B cell (primary cell): Measurements from ENCODE around the gene COL13A1. TPM values are rescaled to one million over a fixed set of nuclear protein-coding genes. Genes with fewer than 3 reads are reported as not detected.

ENCODE experiments used
- ATAC-seq: fragments of 200-7000 bp; cut with Tn5 transposase; one replicate; pipeline ENCODE4 v1.10.0; 2021; ENCODE audit warnings: low read depth, mild to moderate bottlenecking, moderate number of reproducible peaks, moderate library complexity
- CTCF ChIA-PET: fragments of 350-600 bp; sonication (Branson Sonifier 250); formaldehyde crosslinking; loops from one replicate; lab custom pipeline; 2021; ENCODE audit warnings: antibody characterized with exemption, inconsistent platforms; lab: Charles Lee
- POLR2A ChIA-PET: fragments of 350-600 bp; sonication (Branson Sonifier 250); formaldehyde crosslinking; loops from one replicate; lab custom pipeline; 2021; ENCODE audit warnings: antibody characterized with exemption; lab: Charles Lee
- DNase-seq: peaks from one replicate; pipeline ENCODE4 v3.0.0; 2013
- H2AFZ ChIP-seq: 2 replicates; pipeline ENCODE4 v1.6.1; 2012; ENCODE audit warnings: mild to moderate bottlenecking, low read depth, low read length; ENCODE audit not compliant: insufficient read depth, poor library complexity, severe bottlenecking
- H3K27ac ChIP-seq, 2 donors: 1 replicate in 1 of 2; 2 replicates in 1 of 2; pipeline ENCODE4 v1.5.1; 2012 to 2013; ENCODE audit warnings: low read length in 2 of 2, mild to moderate bottlenecking in 2 of 2, moderate library complexity in 1 of 2
- H3K27me3 ChIP-seq, 4 experiments: fragments of 200-600 bp in 1 of 4; sonication (generic) in 1 of 4; replicated peaks in 1 of 4; 1 replicate in 2 of 4; 2 replicates in 2 of 4; pipeline versions ENCODE4 v1.6.1 to v1.7.0; 2013 to 2016; ENCODE audit warnings: low read length in 3 of 4, mild to moderate bottlenecking in 2 of 4, mixed read lengths in 1 of 4, moderate library complexity in 1 of 4; ENCODE audit not compliant: insufficient read depth in 4 of 4, control insufficient read depth in 3 of 4; ENCODE audit errors: control extremely low read depth in 1 of 4
- H3K36me3 ChIP-seq, 2 experiments: replicated peaks in 1 of 2; 1 replicate in 1 of 2; 2 replicates in 1 of 2; pipeline versions ENCODE4 v1.6.1 to v1.7.1; 2013; ENCODE audit warnings: low read length in 1 of 2; ENCODE audit not compliant: insufficient read depth in 2 of 2, control insufficient read depth in 1 of 2; ENCODE audit errors: control extremely low read depth in 1 of 2, extremely low read depth in 1 of 2
- H3K4me1 ChIP-seq, 2 donors: fragments of 200-600 bp in 1 of 2; sonication (generic) in 1 of 2; 1 replicate in 1 of 2; 2 replicates in 1 of 2; pipeline versions ENCODE4 v1.5.1 to v1.6.1; 2013 to 2017; ENCODE audit warnings: low read length in 2 of 2; ENCODE audit not compliant: control insufficient read depth in 2 of 2, insufficient read depth in 2 of 2
- H3K4me2 ChIP-seq: replicated peaks from 2 replicates; pipeline ENCODE3; 2012; ENCODE audit warnings: mild to moderate bottlenecking, low read depth, low read length; ENCODE audit not compliant: poor library complexity, severe bottlenecking
- H3K4me3 ChIP-seq, 5 experiments: fragments of 200-600 bp in 1 of 5; sonication (generic) in 1 of 5; 1 replicate in 3 of 5; 2 replicates in 2 of 5; pipeline versions ENCODE4 v1.5.1 to v1.7.0; 2011 to 2016; ENCODE audit warnings: low read length in 4 of 5, mild to moderate bottlenecking in 4 of 5, low read depth in 2 of 5, control low read depth in 1 of 5, moderate library complexity in 1 of 5; ENCODE audit not compliant: insufficient read depth in 1 of 5; ENCODE audit errors: control extremely low read depth in 1 of 5, extremely low read depth in 1 of 5
- H3K79me2 ChIP-seq: fragments of 200-600 bp; sonication (generic); one replicate; pipeline ENCODE4 v1.6.0; 2016; ENCODE audit warnings: low read length; ENCODE audit not compliant: control insufficient read depth, insufficient read depth
- H3K9ac ChIP-seq: fragments of 200-600 bp; sonication (generic); 2 replicates; pipeline ENCODE4 v1.6.1; 2017; ENCODE audit warnings: mild to moderate bottlenecking, low read length, moderate library complexity
- H3K9me3 ChIP-seq, 3 donors: one replicate each; pipeline versions ENCODE4 v1.6.1 to v1.7.1; 2013; ENCODE audit warnings: low read length in 2 of 3; ENCODE audit not compliant: control insufficient read depth in 2 of 3, insufficient read depth in 1 of 3; ENCODE audit errors: control extremely low read depth in 1 of 3
- H4K20me1 ChIP-seq: 2 replicates; pipeline ENCODE4 v1.6.0; 2012; ENCODE audit warnings: mild to moderate bottlenecking, low read length; ENCODE audit not compliant: insufficient read depth, control insufficient read depth, poor library complexity, severe bottlenecking
- H3K27ac Mint-ChIP-seq: one replicate; pipeline ENCODE4 v1.8.0; 2021; ENCODE audit warnings: mixed read lengths
- H3K27me3 Mint-ChIP-seq: one replicate; pipeline ENCODE4 v1.8.0; 2021; ENCODE audit warnings: mixed read lengths
- H3K4me1 Mint-ChIP-seq: one replicate; pipeline ENCODE4 v1.8.0; 2021; ENCODE audit warnings: mixed read lengths
- H3K4me3 Mint-ChIP-seq: one replicate; pipeline ENCODE4 v1.8.0; 2021; ENCODE audit warnings: mixed read lengths
- H3K9me3 Mint-ChIP-seq: one replicate; pipeline ENCODE4 v1.8.0; 2022; ENCODE audit warnings: mixed read lengths; ENCODE audit not compliant: insufficient read depth
- EZH2 ChIP-seq: IDR thresholded peaks from 2 replicates; pipeline ENCODE4 v1.6.1; 2012; ENCODE audit warnings: borderline replicate concordance, low read depth, mild to moderate bottlenecking, moderate library complexity, low read length; ENCODE audit not compliant: insufficient read depth, poor library complexity, severe bottlenecking
- WGBS: methylation state at CpG from one replicate; pipeline ENCODE4 v1.1.5; 2013; ENCODE audit warnings: missing lambda C conversion rate; ENCODE audit not compliant: insufficient coverage; 5-methylcytosine and 5-hydroxymethylcytosine counted together
- intact Hi-C: fragments of 100-400 bp; cut with micrococcal nuclease; formaldehyde crosslinking; loops from one replicate; pipeline ENCODE4 v1.10.0; 2022
- polyA plus RNA-seq: library from polyadenylated mRNA; depleted of rRNA; stranded (reverse); fragments of >200 nt; gene quantifications from 2 replicates; pipeline ENCODE4 v1.2.3, GENCODE V29; 2012
- total RNA-seq, 2 donors: library from RNA; stranded (reverse); fragments of 120-200 nt in 1 of 2; gene quantifications; 1 replicate in 1 of 2; 2 replicates in 1 of 2; pipeline versions ENCODE4 v1.2.3 to v1.2.4, GENCODE V29; 2013 to 2022
- TF ChIP-seq, protein P1 (sequence below): fragments of 200-600 bp; IDR thresholded peaks from one replicate; pipeline ENCODE4 v1.8.0; 2022; ENCODE audit warnings: antibody characterized with exemption, mild to moderate bottlenecking

COL13A1 gene
- total and polyA plus RNA-seq, 2 donors (not counting 1 experiment from before 2014, with no cell fraction given) = not detected

DNA sequence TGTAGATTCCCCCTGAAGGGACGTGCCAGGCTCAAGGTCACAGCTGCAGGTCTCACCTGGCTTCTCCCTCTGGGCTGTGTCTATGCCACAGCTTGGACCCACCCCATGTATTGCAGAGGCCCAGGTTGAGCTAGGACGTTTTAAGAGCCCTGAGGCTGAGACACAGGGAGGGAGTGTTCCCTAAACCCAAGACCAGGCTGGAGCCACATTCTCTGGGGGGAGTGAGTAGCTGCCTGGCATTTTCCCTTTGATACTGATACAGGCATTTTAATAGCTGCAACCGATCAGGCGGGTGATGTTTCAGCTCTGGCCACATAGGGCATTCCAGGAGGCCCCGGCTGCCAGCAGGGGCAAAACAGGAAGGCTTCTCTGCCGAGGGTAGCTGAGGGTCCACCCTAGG is 13.4 kb downstream of the COL13A1 start:
- Histone ChIP-seq H3K27me3 (no peaks in the 10 kb centered on the region), H2AFZ (no peak overlapping the region), H3K27ac (no peak overlapping the region), H3K9me3 (peaks cover 0 to 6% (median 0%) of the 10 kb centered on the region in 3 donors), H4K20me1 (no peaks in the 10 kb centered on the region), H3K4me3 (no peak overlapping the region), H3K79me2 (no peaks in the 10 kb centered on the region), H3K36me3 (no peaks in the 10 kb centered on the region), H3K9ac (no peak overlapping the region), H3K4me1 (no peaks in the 10 kb centered on the region), H3K4me2 (no peak overlapping the region)
- ATAC-seq = no peak
- no peaks in the 10 kb centered on the region for H3K9me3 Mint-ChIP-seq
- TF ChIP-seq, protein P1, sequence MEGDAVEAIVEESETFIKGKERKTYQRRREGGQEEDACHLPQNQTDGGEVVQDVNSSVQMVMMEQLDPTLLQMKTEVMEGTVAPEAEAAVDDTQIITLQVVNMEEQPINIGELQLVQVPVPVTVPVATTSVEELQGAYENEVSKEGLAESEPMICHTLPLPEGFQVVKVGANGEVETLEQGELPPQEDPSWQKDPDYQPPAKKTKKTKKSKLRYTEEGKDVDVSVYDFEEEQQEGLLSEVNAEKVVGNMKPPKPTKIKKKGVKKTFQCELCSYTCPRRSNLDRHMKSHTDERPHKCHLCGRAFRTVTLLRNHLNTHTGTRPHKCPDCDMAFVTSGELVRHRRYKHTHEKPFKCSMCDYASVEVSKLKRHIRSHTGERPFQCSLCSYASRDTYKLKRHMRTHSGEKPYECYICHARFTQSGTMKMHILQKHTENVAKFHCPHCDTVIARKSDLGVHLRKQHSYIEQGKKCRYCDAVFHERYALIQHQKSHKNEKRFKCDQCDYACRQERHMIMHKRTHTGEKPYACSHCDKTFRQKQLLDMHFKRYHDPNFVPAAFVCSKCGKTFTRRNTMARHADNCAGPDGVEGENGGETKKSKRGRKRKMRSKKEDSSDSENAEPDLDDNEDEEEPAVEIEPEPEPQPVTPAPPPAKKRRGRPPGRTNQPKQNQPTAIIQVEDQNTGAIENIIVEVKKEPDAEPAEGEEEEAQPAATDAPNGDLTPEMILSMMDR = no peak
- no peak for TF ChIP-seq EZH2
- no peak overlapping the region for H3K27ac Mint-ChIP-seq
- intact Hi-C loops = no loop called here
- WGBS = 74% methylated on average over 6 of the region's 6 CpGs
- no peak overlapping the region for H3K4me3 Mint-ChIP-seq
- peaks cover 26% of the 10 kb centered on the region for H3K27me3 Mint-ChIP-seq
- POLR2A ChIA-PET = no interaction called here
- DNase-seq = no peak
- no peaks in the 10 kb centered on the region for H3K4me1 Mint-ChIP-seq
- CTCF ChIA-PET = no interaction called here

DNA sequence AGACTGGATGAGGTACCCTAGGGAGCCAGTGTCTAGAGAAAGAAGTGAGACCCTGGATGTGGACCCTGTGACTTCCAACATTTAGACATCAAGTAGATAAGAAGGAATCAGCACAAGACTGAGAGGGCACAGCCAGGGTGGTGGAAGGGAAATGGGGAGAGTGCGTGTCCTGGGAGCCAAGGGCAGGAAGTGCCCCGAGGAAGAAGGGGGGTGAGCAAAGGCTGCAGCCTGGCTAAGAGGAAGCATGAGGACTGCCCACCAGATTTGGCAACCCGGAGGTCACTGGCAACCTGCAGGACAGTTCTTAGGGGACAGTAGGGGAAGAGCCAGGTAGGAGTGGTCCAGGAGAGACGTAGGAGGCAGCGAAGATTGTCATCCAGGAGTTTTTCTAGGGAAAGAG is 14.8 kb downstream of the COL13A1 start:
- H3K27me3 ChIP-seq = no peaks in the 10 kb centered on the region
- Mint-ChIP-seq H3K27me3 (peaks cover 26% of the 10 kb centered on the region), H3K4me1 (no peaks in the 10 kb centered on the region), H3K4me3 (no peak overlapping the region), H3K27ac (no peak overlapping the region), H3K9me3 (no peaks in the 10 kb centered on the region)
- no peaks in the 10 kb centered on the region for H3K4me1 ChIP-seq
- POLR2A ChIA-PET = no interaction called here
- H2AFZ ChIP-seq = no peak overlapping the region
- H3K9ac ChIP-seq = no peak overlapping the region
- H3K4me2 ChIP-seq = no peak overlapping the region
- H3K9me3 ChIP-seq = peaks cover 0 to 6% (median 0%) of the 10 kb centered on the region in 3 donors
- no peak overlapping the region for H3K4me3 ChIP-seq
- no peaks in the 10 kb centered on the region for H3K36me3 ChIP-seq
- no peak for TF ChIP-seq EZH2
- TF ChIP-seq, protein P1 = no peak
- WGBS = 50% methylated on average over 5 of the region's 5 CpGs
- DNase-seq (no peak), ATAC-seq (no peak)
- CTCF ChIA-PET = no interaction called here
- intact Hi-C loops = no loop called here
- H4K20me1 ChIP-seq = no peaks in the 10 kb centered on the region
- H3K79me2 ChIP-seq = no peaks in the 10 kb centered on the region
- H3K27ac ChIP-seq = no peak overlapping the region
